GM10266 (cell line): ENCODE results near the gene USP40.

ENCODE experiments used
- DNase-seq: peaks from one replicate; pipeline ENCODE4 v3.0.0; 2012; ENCODE audit errors: extremely low spot score
- TF ChIP-seq, protein P1 (sequence below): IDR thresholded peaks from 2 replicates; pipeline ENCODE4 v1.5.1; 2012; ENCODE audit warnings: mild to moderate bottlenecking, low read depth; ENCODE audit not compliant: control insufficient read depth, insufficient read depth; ENCODE audit errors: missing control alignments

USP40 gene

DNA sequence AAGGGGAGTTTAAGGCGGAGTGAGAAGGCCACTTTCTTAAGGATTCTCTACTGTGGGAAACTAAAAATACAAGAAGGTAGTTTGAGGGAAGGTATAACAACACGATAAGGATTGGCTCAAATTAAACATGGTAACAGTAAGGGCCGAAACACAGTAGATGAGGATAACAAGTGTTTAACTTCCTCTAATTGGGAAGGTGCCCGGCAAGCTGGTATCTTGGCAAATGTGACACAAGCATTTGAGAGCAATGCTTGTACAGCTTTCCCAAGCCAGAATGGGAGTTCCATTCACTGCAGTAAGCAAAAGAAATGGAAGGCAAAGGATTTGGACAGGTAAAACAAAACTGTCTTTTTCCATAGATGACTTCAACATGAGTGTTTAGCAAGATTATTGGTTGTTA is 19.8 kb downstream of the USP40 start:
- TF ChIP-seq, protein P1, sequence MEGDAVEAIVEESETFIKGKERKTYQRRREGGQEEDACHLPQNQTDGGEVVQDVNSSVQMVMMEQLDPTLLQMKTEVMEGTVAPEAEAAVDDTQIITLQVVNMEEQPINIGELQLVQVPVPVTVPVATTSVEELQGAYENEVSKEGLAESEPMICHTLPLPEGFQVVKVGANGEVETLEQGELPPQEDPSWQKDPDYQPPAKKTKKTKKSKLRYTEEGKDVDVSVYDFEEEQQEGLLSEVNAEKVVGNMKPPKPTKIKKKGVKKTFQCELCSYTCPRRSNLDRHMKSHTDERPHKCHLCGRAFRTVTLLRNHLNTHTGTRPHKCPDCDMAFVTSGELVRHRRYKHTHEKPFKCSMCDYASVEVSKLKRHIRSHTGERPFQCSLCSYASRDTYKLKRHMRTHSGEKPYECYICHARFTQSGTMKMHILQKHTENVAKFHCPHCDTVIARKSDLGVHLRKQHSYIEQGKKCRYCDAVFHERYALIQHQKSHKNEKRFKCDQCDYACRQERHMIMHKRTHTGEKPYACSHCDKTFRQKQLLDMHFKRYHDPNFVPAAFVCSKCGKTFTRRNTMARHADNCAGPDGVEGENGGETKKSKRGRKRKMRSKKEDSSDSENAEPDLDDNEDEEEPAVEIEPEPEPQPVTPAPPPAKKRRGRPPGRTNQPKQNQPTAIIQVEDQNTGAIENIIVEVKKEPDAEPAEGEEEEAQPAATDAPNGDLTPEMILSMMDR: no peak

DNA sequence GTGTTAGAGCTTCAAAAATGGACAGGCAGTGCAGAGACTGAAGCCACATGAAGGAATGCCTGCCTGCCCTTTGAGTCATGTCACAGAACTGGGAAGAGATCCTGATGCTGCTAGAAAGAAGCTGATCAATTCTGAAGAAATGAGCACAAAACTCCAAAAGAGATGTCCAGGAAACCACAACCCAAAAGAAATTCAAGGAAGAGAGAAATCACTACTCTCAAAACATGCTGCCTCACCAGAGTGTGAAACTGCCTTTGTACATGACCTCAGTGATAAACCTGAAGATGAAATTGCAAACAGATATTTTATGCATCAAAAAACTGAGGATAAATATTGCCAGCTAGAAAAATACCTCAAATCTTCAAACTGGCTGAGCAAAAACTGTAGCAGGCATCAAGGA is 20.5 kb downstream of the USP40 start:
- TF ChIP-seq, protein P1: no peak
- no peak for DNase-seq

More for the DNA sequence above, 19.8 kb downstream of the USP40 start:
- DNase-seq: no peak

DNA sequence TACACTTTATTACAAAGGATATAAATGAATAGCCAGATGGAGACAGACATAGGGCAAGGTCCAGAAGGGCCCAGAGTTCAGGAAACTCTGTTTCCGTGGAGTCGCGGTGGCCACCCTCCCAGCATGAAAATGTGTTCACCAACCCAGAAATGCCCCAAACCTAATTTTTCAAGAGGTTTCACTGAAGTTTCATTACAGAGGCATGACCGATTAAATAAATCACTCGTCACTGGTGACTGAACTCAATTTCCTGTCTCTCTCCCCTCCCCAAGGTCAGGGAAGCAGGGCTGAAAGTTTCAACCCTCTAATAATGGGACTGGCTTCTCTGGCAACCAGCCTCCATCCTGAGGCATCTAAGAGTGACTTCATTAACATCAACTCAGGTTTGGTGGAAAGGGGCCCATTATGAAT is 22.4 kb downstream of the USP40 start:
- DNase-seq: no peak
- TF ChIP-seq, protein P1: no peak

DNA sequence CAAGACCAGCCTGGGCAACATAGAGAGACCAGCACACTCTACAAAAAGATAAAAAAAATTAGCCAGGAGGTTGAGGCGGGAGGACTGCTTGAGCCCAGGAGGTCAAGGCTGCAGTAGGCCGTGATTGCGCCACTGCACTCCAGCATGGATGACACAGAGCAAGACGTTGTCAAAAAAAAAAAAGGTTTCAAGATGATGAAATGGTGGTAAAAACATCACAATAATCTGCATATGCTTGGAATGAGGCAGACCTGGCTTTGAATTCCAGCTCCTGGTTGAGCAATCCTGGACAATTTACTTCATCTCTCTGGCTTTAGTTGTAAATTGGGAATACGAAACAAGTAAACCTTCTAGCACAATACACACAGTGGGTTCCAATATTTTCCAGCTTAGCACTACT is 24.1 kb downstream of the USP40 start:
- TF ChIP-seq, protein P1: no peak
- no peak for DNase-seq

DNA sequence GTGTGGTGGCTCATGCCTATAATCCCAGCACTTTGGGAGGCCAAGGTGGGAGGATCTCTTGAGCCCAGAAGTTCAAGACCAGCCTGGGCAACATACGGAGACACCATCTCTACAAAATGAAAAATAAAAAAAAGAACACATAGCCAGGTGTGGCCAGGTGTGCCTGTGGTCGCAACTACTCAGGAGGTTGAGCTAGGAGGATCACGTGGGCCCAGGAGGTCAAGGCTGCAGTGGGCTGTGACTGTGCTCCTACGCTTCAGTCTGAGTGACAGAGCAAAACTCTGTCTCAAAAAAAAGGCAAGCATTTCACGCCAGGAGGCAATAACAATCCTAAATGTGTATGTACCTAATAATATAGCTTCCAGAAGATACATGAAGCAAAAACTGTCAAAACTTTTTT is 27.8 kb downstream of the USP40 start:
- TF ChIP-seq, protein P1: no peak
- DNase-seq: no peak

DNA sequence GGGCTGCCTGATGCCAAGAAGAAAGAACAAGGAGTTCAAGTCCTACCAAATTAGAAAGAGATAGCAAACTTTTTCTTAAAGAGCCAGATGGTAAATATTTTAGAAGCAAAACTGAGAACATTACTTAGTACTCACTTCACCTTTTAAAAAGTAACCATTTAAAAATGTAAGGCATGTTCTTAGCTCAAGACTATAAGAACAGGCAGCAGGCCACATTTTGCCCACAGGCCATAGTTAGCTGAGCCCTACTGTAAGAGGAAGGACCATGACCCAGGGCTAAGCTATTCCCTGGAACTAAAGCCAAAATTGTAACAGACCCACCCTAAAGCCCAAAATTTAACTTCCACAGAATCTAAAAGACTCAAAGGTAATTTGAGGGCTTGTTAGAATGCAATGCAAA is 31.3 kb downstream of the USP40 start:
- TF ChIP-seq, protein P1: no peak
- DNase-seq: no peak

DNA sequence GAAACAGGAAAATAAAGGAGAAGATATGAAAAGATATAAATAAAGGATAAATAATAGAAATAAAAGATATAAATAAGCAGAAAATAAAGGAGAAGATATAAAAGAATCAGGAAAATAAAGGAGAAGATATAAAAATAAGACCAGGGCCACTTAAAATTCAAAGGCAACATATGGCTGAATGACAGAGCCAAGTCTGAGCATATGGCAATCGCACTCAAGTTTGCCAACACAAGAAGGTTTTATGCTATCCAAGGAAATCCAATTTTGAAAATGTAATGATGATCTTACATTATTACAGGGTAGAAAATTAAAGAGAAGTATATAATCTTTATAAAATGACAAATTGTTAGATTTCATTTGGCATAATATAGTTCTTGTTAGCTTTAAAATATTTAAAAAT is 33.6 kb downstream of the USP40 start:
- TF ChIP-seq, protein P1: no peak
- no peak for DNase-seq
